SK-N-SH treated with all-trans-retinoic acid at 6 μM for 48 hours (cell line): Measurements from ENCODE around the gene ZNF32.

ENCODE experiments used
- ARNTL ChIP-seq: fragments of 450-650 bp; formaldehyde crosslinking; IDR thresholded peaks from 2 replicates; pipeline ENCODE4 v1.5.0; 2020; ENCODE audit warnings: low read depth, mild to moderate bottlenecking, moderate library complexity, borderline replicate concordance
- BACH2 ChIP-seq: fragments of 250-450 bp; sonication (Bioruptor Pico); IDR thresholded peaks from 2 replicates; pipeline ENCODE4 v1.9.0; 2021; ENCODE audit warnings: mild to moderate bottlenecking, borderline replicate concordance
- CREB5 ChIP-seq: fragments of 250-450 bp; sonication (Bioruptor Pico); IDR thresholded peaks from 2 replicates; pipeline ENCODE4 v1.5.1; 2020; ENCODE audit warnings: low read depth, mild to moderate bottlenecking, moderate library complexity
- CSDC2 ChIP-seq: fragments of 250-450 bp; sonication (Bioruptor Pico); IDR thresholded peaks from 2 replicates; pipeline ENCODE4 v1.5.0; 2020; ENCODE audit warnings: mild to moderate bottlenecking, moderate library complexity
- POU6F1 ChIP-seq: fragments of 250-450 bp; sonication (Bioruptor Pico); IDR thresholded peaks from 2 replicates; pipeline ENCODE4 v1.8.0; 2021; ENCODE audit warnings: low read depth, mild to moderate bottlenecking, moderate library complexity, borderline replicate concordance
- SNAI2 ChIP-seq: fragments of 250-450 bp; sonication (Bioruptor Pico); IDR thresholded peaks from 2 replicates; pipeline ENCODE4 v1.5.0; 2020; ENCODE audit warnings: mild to moderate bottlenecking, moderate library complexity
- TOX ChIP-seq: fragments of 250-450 bp; sonication (Bioruptor Pico); IDR thresholded peaks from 2 replicates; pipeline ENCODE4 v1.8.0; 2021; ENCODE audit warnings: mild to moderate bottlenecking, moderate library complexity, borderline replicate concordance
- TSHZ2 ChIP-seq: fragments of 250-450 bp; sonication (Bioruptor Pico); IDR thresholded peaks from 2 replicates; pipeline ENCODE4 v1.5.0; 2020; ENCODE audit warnings: mild to moderate bottlenecking, moderate library complexity
- ZFP3 ChIP-seq: fragments of 250-450 bp; sonication (Bioruptor Pico); IDR thresholded peaks from 2 replicates; pipeline ENCODE4 v1.5.0; 2020; ENCODE audit warnings: mild to moderate bottlenecking, moderate library complexity
- ZNF70 ChIP-seq: fragments of 450-650 bp; formaldehyde crosslinking; IDR thresholded peaks from 2 replicates; pipeline ENCODE4 v1.5.0; 2020; ENCODE audit warnings: mild to moderate bottlenecking, moderate library complexity

GRCh38 chr10:43689955-43690771 is 41.5 kb upstream of the ZNF32 start:
- TF ChIP-seq ARNTL (CRISPR knock-in tag) (no peak), POU6F1 (CRISPR knock-in tag) (no peak), ZNF70 (CRISPR knock-in tag) (no peak), CREB5 (CRISPR knock-in tag) (no peak), TOX (no peak), TSHZ2 (CRISPR knock-in tag) (no peak), SNAI2 (no peak), BACH2 (no peak), ZFP3 (CRISPR knock-in tag) (no peak), CSDC2 (CRISPR knock-in tag) (no peak)
